Trophoblast cell (in vitro differentiated cells and primary cell): Measurements from ENCODE around the gene CDH5.

ENCODE experiments used
- DNase-seq, 2 donors: peaks; one replicate each; pipeline ENCODE4 v3.0.0-alpha.2; 2016
- H2AFZ ChIP-seq: 2 replicates; pipeline ENCODE4 v1.6.1; 2013; ENCODE audit warnings: low read length, moderate library complexity, mild to moderate bottlenecking; ENCODE audit not compliant: insufficient read depth, poor library complexity
- H2AK5ac ChIP-seq: 2 replicates; pipeline ENCODE4 v1.6.1; 2013; ENCODE audit warnings: mild to moderate bottlenecking, low read length
- H2BK120ac ChIP-seq: 2 replicates; pipeline ENCODE4 v1.6.1; 2013; ENCODE audit warnings: low read length, mild to moderate bottlenecking, moderate library complexity; ENCODE audit not compliant: insufficient read depth, poor library complexity
- H2BK12ac ChIP-seq: 2 replicates; pipeline ENCODE4 v1.6.1; 2013; ENCODE audit warnings: mild to moderate bottlenecking, low read length, moderate library complexity
- H2BK5ac ChIP-seq: 2 replicates; pipeline ENCODE4 v1.6.1; 2013; ENCODE audit warnings: low read length, low read depth, moderate library complexity, mild to moderate bottlenecking; ENCODE audit not compliant: poor library complexity
- H3K14ac ChIP-seq: 2 replicates; pipeline ENCODE4 v1.6.1; 2013; ENCODE audit warnings: mild to moderate bottlenecking, low read length
- H3K18ac ChIP-seq: 2 replicates; pipeline ENCODE4 v1.6.1; 2013; ENCODE audit warnings: mild to moderate bottlenecking, low read length
- H3K23ac ChIP-seq: 2 replicates; pipeline ENCODE4 v1.6.1; 2013; ENCODE audit warnings: low read length
- H3K27ac ChIP-seq: 2 replicates; pipeline ENCODE4 v1.5.1; 2013; ENCODE audit warnings: low read depth, mild to moderate bottlenecking, inconsistent platforms, low read length, moderate library complexity
- H3K27me3 ChIP-seq: 2 replicates; pipeline ENCODE4 v1.6.1; 2013; ENCODE audit warnings: inconsistent platforms, mild to moderate bottlenecking, low read length, moderate library complexity; ENCODE audit not compliant: insufficient read depth
- H3K36me3 ChIP-seq, 2 experiments: 1 replicate in 1 of 2; 2 replicates in 1 of 2; pipeline ENCODE4 v1.6.1; 2013; ENCODE audit warnings: low read length in 2 of 2, mild to moderate bottlenecking in 2 of 2, moderate library complexity in 1 of 2; ENCODE audit not compliant: insufficient read depth in 2 of 2, control insufficient read depth in 1 of 2
- H3K4ac ChIP-seq: 2 replicates; pipeline ENCODE4 v1.6.1; 2013; ENCODE audit warnings: low read depth, mild to moderate bottlenecking, low read length, moderate library complexity
- H3K4me1 ChIP-seq, 2 experiments: 1 replicate in 1 of 2; 2 replicates in 1 of 2; pipeline ENCODE4 v1.6.1; 2013; ENCODE audit warnings: low read length in 2 of 2, mild to moderate bottlenecking in 2 of 2, moderate library complexity in 1 of 2; ENCODE audit not compliant: insufficient read depth in 2 of 2, control insufficient read depth in 1 of 2
- H3K4me2 ChIP-seq: 2 replicates; pipeline ENCODE4 v1.6.1; 2013; ENCODE audit warnings: inconsistent platforms, mild to moderate bottlenecking, low read length, moderate library complexity
- H3K4me3 ChIP-seq: 2 replicates; pipeline ENCODE4 v1.5.1; 2013; ENCODE audit warnings: mild to moderate bottlenecking, low read depth, low read length, inconsistent platforms
- H3K79me1 ChIP-seq: one replicate; pipeline ENCODE4 v1.6.1; 2013; ENCODE audit warnings: low read length
- H3K79me2 ChIP-seq: 2 replicates; pipeline ENCODE4 v1.6.1; 2013; ENCODE audit warnings: low read length, mild to moderate bottlenecking; ENCODE audit not compliant: control insufficient read depth, insufficient read depth, poor library complexity
- H3K9ac ChIP-seq: 2 replicates; pipeline ENCODE4 v1.6.1; 2013; ENCODE audit warnings: mild to moderate bottlenecking, low read length
- H3K9me3 ChIP-seq: 2 replicates; pipeline ENCODE4 v1.6.1; 2013; ENCODE audit warnings: low read depth, mild to moderate bottlenecking, control low read depth, inconsistent platforms, low read length; ENCODE audit not compliant: insufficient read depth
- H4K12ac ChIP-seq: 2 replicates; pipeline ENCODE4 v1.6.1; 2013; ENCODE audit warnings: low read depth, mild to moderate bottlenecking, low read length, moderate library complexity
- H4K8ac ChIP-seq: 2 replicates; pipeline ENCODE4 v1.6.1; 2013; ENCODE audit warnings: low read depth, mild to moderate bottlenecking, low read length, moderate library complexity
- H4K91ac ChIP-seq: one replicate; pipeline ENCODE4 v1.6.1; 2013; ENCODE audit warnings: low read depth, mild to moderate bottlenecking, low read length, moderate library complexity
- WGBS: extraction: QIAGEN DNeasy Blood & Tissue Kit; methylation state at CpG from one replicate; pipeline ENCODE4 v1.1.7; 2013; ENCODE audit warnings: missing lambda C conversion rate; ENCODE audit not compliant: insufficient read length, insufficient coverage; ENCODE audit errors: extremely low coverage; 5-methylcytosine and 5-hydroxymethylcytosine counted together

The CDH5 gene

GRCh38 chr16:66438536-66438935 is 72.0 kb downstream of the CDH5 start:
- no CpG with 5 or more reads among the region's 8 CpGs for WGBS
- Histone ChIP-seq H4K12ac (no peak overlapping the region), H4K8ac (no peak overlapping the region), H3K14ac (no peak overlapping the region), H3K79me2 (peaks cover 2% of the 10 kb centered on the region), H3K79me1 (peaks cover 2% of the 10 kb centered on the region), H3K36me3 (no peaks in the 10 kb centered on the region), H3K4me1 (peaks cover 2 to 4% of the 10 kb centered on the region in 2 experiments), H3K4me2 (no peak overlapping the region), H3K27me3 (no peaks in the 10 kb centered on the region), H2BK12ac (no peak overlapping the region), H2BK120ac (no peak overlapping the region), H3K4ac (no peak overlapping the region), H2BK5ac (no peak overlapping the region), H3K9me3 (no peaks in the 10 kb centered on the region), H3K27ac (no peak overlapping the region), H2AFZ (no peak overlapping the region), H4K91ac (no peak overlapping the region), H3K23ac (no peak overlapping the region), H3K4me3 (no peak overlapping the region), H2AK5ac (no peak overlapping the region), H3K9ac (no peak overlapping the region), H3K18ac (no peak overlapping the region)
- DNase-seq = no peak

- Histone ChIP-seq H4K12ac (no peak overlapping the region), H3K79me2 (no peaks in the 10 kb centered on the region), H2BK5ac (no peak overlapping the region)
These were observed 72.7 kb downstream of the CDH5 start for GRCh38 chr16:66439051-66439730.

DNA sequence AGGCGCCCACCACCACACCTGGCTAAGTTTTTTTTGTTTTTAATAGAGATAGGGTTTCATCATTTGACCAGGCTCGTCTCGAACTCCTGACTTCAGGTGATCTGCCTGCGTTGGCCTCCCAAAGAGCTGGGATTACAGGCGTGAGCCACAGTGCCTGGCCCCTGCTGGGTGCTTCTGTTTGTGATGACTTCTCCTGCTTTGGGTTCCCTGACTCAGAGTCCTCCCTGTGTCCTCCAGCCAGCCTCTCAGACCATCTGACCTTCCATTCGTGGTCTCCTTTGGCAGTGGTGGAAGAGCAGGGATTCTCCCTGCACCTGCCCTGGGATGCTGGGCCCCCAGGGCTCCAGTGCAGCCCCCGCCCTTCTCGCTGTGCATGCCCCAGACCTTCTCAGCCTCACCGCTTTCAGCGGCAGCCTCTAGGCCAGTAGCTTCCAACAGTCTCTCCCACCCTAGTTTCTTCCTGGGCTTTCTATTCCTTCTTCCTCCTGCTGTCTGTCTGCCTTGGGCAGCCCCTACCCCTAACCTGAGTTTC is 73.8 kb downstream of the CDH5 start:
- H2BK12ac ChIP-seq = no peak overlapping the region
- WGBS = no CpG with 5 or more reads among the region's 10 CpGs
- H2BK5ac ChIP-seq = no peak overlapping the region
- no peak overlapping the region for H4K91ac ChIP-seq
- H3K4me3 ChIP-seq = no peak overlapping the region
- no peaks in the 10 kb centered on the region for H3K79me2 ChIP-seq
- H2BK120ac ChIP-seq = no peak overlapping the region
- H3K4me1 ChIP-seq = no peaks in the 10 kb centered on the region
- H3K23ac ChIP-seq = no peak overlapping the region
- H3K9ac ChIP-seq = no peak overlapping the region
- H4K12ac ChIP-seq = no peak overlapping the region
- no peak overlapping the region for H3K14ac ChIP-seq
- no peak overlapping the region for H3K4me2 ChIP-seq
- H2AFZ ChIP-seq = no peak overlapping the region
- no peaks in the 10 kb centered on the region for H3K9me3 ChIP-seq
- no peaks in the 10 kb centered on the region for H3K79me1 ChIP-seq
- no peak for DNase-seq
- H3K4ac ChIP-seq = no peak overlapping the region
- H2AK5ac ChIP-seq = no peak overlapping the region
- H3K27me3 ChIP-seq = no peaks in the 10 kb centered on the region
- H3K27ac ChIP-seq = no peak overlapping the region
- no peak overlapping the region for H3K18ac ChIP-seq
- H3K36me3 ChIP-seq = no peaks in the 10 kb centered on the region
- no peak overlapping the region for H4K8ac ChIP-seq

More at GRCh38 chr16:66439051-66439730, 72.7 kb downstream of the CDH5 start:
- no peaks in the 10 kb centered on the region for H3K36me3 ChIP-seq
- H2AFZ ChIP-seq = no peak overlapping the region
- H3K18ac ChIP-seq = no peak overlapping the region
- H4K91ac ChIP-seq = no peak overlapping the region
- H2AK5ac ChIP-seq = no peak overlapping the region
- no peak overlapping the region for H3K9ac ChIP-seq
- H3K4me1 ChIP-seq = no peaks in the 10 kb centered on the region
- no peak overlapping the region for H3K14ac ChIP-seq
- no peak overlapping the region for H3K23ac ChIP-seq
- H3K27ac ChIP-seq = no peak overlapping the region
- H3K4me2 ChIP-seq = no peak overlapping the region
- H3K27me3 ChIP-seq = no peaks in the 10 kb centered on the region
- no peak overlapping the region for H3K4ac ChIP-seq
- H4K8ac ChIP-seq = no peak overlapping the region
- WGBS = no CpG with 5 or more reads among the region's 5 CpGs
- no peak for DNase-seq
- H3K4me3 ChIP-seq = no peak overlapping the region
- H2BK120ac ChIP-seq = no peak overlapping the region
- H3K79me1 ChIP-seq = no peaks in the 10 kb centered on the region
- H3K9me3 ChIP-seq = no peaks in the 10 kb centered on the region
- no peak overlapping the region for H2BK12ac ChIP-seq

- WGBS = no CpG with 5 or more reads among the region's 11 CpGs
- no peaks in the 10 kb centered on the region for H3K9me3 ChIP-seq
- H3K4me1 ChIP-seq = no peaks in the 10 kb centered on the region
These were observed 74.5 kb downstream of the CDH5 start for GRCh38 chr16:66440970-66441369.

More at GRCh38 chr16:66440970-66441369, 74.5 kb downstream of the CDH5 start:
- H2BK12ac ChIP-seq = no peak overlapping the region
- H3K14ac ChIP-seq = no peak overlapping the region
- H3K36me3 ChIP-seq = no peaks in the 10 kb centered on the region
- no peak overlapping the region for H4K8ac ChIP-seq
- H3K9ac ChIP-seq = no peak overlapping the region
- no peaks in the 10 kb centered on the region for H3K79me2 ChIP-seq
- H4K12ac ChIP-seq = no peak overlapping the region
- H4K91ac ChIP-seq = no peak overlapping the region
- no peak overlapping the region for H2BK120ac ChIP-seq
- H2BK5ac ChIP-seq = no peak overlapping the region
- no peak overlapping the region for H2AK5ac ChIP-seq
- no peak overlapping the region for H3K27ac ChIP-seq
- no peak overlapping the region for H3K4me2 ChIP-seq
- no peak overlapping the region for H2AFZ ChIP-seq
- H3K4ac ChIP-seq = no peak overlapping the region
- H3K27me3 ChIP-seq = no peaks in the 10 kb centered on the region
- no peak overlapping the region for H3K18ac ChIP-seq
- H3K23ac ChIP-seq = no peak overlapping the region
- no peak overlapping the region for H3K4me3 ChIP-seq
- no peaks in the 10 kb centered on the region for H3K79me1 ChIP-seq
- DNase-seq = no peak
